Upper lobe of left lung (tissue), 4 donors: ENCODE results near the gene RPL10.

Source experiments
- POLR2AphosphoS5 ChIP-seq, 2 donors: sonication (generic); formaldehyde crosslinking; IDR thresholded peaks; one replicate each; pipeline ENCODE4 v1.5.1; 2017; ENCODE audit warnings: antibody characterized with exemption in 2 of 2
- TF ChIP-seq, protein P1 (sequence below), 6 experiments: fragments of 450-650 bp in 4 of 6; fragments of 200-600 bp in 2 of 6; sonication (generic) in 2 of 6; IDR thresholded peaks; one replicate each; pipeline ENCODE4 v1.5.1; 2016 to 2019; ENCODE audit warnings: antibody characterized with exemption in 6 of 6

DNA sequence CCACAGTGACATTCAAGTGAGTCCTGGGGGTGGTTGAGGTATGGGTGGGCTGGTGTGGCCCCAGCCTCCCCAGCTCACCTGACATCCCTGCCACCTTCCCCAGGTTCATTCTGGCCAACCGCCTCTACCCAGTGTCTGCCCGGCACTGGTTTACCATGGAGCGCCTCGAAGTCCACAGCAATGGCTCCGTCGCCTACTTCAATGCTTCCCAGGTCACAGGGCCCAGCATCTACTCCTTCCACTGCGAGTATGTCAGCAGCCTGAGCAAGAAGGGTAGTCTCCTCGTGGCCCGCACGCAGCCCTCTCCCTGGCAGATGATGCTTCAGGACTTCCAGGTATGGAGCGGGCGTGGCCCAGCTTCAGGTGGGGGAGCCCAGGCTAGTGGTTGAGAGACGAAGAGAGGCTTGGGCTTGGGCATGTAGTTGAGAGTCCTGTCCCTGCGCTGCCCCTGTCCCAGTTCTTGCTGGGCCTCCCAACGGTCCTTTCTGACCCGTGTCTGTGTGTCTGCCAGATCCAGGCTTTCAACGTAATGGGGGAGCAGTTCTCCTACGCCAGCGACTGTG is 37.1 kb downstream of the RPL10 start:
- TF ChIP-seq, protein P1, sequence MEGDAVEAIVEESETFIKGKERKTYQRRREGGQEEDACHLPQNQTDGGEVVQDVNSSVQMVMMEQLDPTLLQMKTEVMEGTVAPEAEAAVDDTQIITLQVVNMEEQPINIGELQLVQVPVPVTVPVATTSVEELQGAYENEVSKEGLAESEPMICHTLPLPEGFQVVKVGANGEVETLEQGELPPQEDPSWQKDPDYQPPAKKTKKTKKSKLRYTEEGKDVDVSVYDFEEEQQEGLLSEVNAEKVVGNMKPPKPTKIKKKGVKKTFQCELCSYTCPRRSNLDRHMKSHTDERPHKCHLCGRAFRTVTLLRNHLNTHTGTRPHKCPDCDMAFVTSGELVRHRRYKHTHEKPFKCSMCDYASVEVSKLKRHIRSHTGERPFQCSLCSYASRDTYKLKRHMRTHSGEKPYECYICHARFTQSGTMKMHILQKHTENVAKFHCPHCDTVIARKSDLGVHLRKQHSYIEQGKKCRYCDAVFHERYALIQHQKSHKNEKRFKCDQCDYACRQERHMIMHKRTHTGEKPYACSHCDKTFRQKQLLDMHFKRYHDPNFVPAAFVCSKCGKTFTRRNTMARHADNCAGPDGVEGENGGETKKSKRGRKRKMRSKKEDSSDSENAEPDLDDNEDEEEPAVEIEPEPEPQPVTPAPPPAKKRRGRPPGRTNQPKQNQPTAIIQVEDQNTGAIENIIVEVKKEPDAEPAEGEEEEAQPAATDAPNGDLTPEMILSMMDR (IDR thresholded peaks at IDR 0.05) = no peak
- no peak for TF ChIP-seq POLR2AphosphoS5 (IDR thresholded peaks at IDR 0.05)
